IMR-90 (cell line): Measurements from ENCODE around the gene LY6G6D.
A peak's percentile ranks its signal among the peaks of the same experiment; 100 is the strongest.

Experiments used
- BHLHE40 ChIP-seq: fragments of 150-350 bp; IDR thresholded peaks from 2 replicates; pipeline ENCODE4 v1.6.1; 2016; ENCODE audit warnings: mild to moderate bottlenecking, low read depth, low read length
- CEBPB ChIP-seq: IDR thresholded peaks from 2 replicates; pipeline ENCODE4 v1.6.1; 2012; ENCODE audit warnings: low read depth, low read length, improper control_type of control experiment
- CHD1 ChIP-seq: IDR thresholded peaks from 2 replicates; pipeline ENCODE4 v1.6.1; 2012; ENCODE audit warnings: low read depth, low read length, improper control_type of control experiment
- FOS ChIP-seq: fragments of 150-350 bp; IDR thresholded peaks from 2 replicates; pipeline ENCODE4 v1.6.1; 2016; ENCODE audit warnings: low read depth, low read length
- MAFK ChIP-seq: IDR thresholded peaks from 2 replicates; pipeline ENCODE4 v1.6.1; 2012; ENCODE audit warnings: low read depth, low read length, improper control_type of control experiment
- MXI1 ChIP-seq: IDR thresholded peaks from 2 replicates; pipeline ENCODE4 v1.6.1; 2012; ENCODE audit warnings: low read depth, mild to moderate bottlenecking, low read length, moderate library complexity, borderline replicate concordance
- POLR2A ChIP-seq: IDR thresholded peaks from 2 replicates; pipeline ENCODE4 v1.6.1; 2012; ENCODE audit warnings: mild to moderate bottlenecking, low read depth, low read length
- RAD21 ChIP-seq: IDR thresholded peaks from 2 replicates; pipeline ENCODE4 v1.6.1; 2012; ENCODE audit warnings: low read length, improper control_type of control experiment
- RCOR1 ChIP-seq: IDR thresholded peaks from 2 replicates; pipeline ENCODE4 v1.6.1; 2012; ENCODE audit warnings: mild to moderate bottlenecking, low read length, improper control_type of control experiment; ENCODE audit not compliant: insufficient replicate concordance
- RFX5 ChIP-seq: IDR thresholded peaks from 2 replicates; pipeline ENCODE4 v1.8.0; 2012; ENCODE audit warnings: low read depth, mild to moderate bottlenecking, low read length, moderate library complexity
- SMC3 ChIP-seq: fragments of 150-350 bp; IDR thresholded peaks from 2 replicates; pipeline ENCODE4 v1.6.1; 2016; ENCODE audit warnings: low read depth, mild to moderate bottlenecking, antibody characterized with exemption, low read length, moderate library complexity
- USF2 ChIP-seq: fragments of 150-350 bp; IDR thresholded peaks from 2 replicates; pipeline ENCODE4 v1.6.1; 2017; ENCODE audit warnings: mild to moderate bottlenecking, antibody characterized with exemption, low read length, low read depth
- TF ChIP-seq, protein P1 (sequence below): conservative IDR thresholded peaks from 2 replicates; pipeline ENCODE4 v1.5.1; 2012; ENCODE audit warnings: mild to moderate bottlenecking, low read depth, low read length, improper control_type of control experiment

GRCh38 chr6:31736021-31736767, 21.0 kb downstream of the LY6G6D start, which contains the start of gene CLIC1:
- TF ChIP-seq POLR2A: peak; percentile 83
- TF ChIP-seq MXI1: no peak; the same call in 1 of the 2 replicates
- TF ChIP-seq, protein P1, sequence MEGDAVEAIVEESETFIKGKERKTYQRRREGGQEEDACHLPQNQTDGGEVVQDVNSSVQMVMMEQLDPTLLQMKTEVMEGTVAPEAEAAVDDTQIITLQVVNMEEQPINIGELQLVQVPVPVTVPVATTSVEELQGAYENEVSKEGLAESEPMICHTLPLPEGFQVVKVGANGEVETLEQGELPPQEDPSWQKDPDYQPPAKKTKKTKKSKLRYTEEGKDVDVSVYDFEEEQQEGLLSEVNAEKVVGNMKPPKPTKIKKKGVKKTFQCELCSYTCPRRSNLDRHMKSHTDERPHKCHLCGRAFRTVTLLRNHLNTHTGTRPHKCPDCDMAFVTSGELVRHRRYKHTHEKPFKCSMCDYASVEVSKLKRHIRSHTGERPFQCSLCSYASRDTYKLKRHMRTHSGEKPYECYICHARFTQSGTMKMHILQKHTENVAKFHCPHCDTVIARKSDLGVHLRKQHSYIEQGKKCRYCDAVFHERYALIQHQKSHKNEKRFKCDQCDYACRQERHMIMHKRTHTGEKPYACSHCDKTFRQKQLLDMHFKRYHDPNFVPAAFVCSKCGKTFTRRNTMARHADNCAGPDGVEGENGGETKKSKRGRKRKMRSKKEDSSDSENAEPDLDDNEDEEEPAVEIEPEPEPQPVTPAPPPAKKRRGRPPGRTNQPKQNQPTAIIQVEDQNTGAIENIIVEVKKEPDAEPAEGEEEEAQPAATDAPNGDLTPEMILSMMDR: no peak
- TF ChIP-seq CEBPB: no peak
- TF ChIP-seq FOS: peak; percentile 44; the same call in 1 of the 2 replicates
- no peak for TF ChIP-seq RFX5
- no peak for TF ChIP-seq RAD21
- no peak for TF ChIP-seq CHD1
- no peak for TF ChIP-seq MAFK
- no peak for TF ChIP-seq BHLHE40
- no peak for TF ChIP-seq SMC3
- no peak for TF ChIP-seq RCOR1
- TF ChIP-seq USF2: no peak
